ENCODE measurements around the gene CIAO3.

CIAO3 gene

DNA sequence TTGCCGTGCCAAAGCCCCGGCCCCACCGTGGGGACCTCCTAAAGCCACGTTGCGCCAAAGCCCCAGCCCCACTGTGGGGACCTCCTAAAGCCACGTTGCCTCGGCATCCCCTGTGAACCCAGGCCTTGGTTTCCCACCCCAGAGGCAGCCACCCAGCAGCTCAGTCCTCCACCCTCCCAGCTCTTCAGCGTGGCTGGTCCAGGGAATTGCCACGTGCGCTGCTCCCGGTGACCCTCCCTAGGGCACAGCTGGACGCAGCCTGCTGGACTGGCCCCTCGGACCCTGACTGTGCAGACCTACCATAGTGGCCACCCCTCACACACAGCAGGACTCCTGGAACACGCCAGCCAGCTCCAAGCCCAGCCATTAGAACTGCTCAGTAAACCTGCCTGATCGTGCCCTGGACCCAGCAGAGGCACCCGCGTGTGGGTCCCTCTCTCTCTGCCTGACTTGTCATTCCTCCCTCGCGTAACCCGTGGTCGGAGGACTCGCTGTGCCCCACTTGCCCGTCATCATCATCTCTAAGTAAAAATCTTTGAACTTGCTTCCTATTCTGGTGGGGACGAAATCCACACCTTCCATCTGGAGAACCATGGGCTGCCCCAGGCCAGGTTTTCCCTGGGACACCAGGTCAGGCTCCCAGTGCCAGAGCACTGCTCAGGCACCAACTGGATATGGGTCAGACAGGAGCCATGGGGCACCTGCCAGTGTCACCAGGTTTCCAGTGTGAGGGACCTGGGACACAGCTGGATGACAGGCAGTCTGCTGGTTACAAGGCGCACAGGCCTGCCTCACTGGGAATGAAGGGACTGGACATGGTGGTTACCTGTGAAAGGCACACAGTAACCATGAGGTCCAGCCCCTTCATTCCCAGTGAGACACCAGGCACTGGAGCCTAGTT lies 5.6 kb downstream of the CIAO3 start:
- no peak for DNase-seq

DNA sequence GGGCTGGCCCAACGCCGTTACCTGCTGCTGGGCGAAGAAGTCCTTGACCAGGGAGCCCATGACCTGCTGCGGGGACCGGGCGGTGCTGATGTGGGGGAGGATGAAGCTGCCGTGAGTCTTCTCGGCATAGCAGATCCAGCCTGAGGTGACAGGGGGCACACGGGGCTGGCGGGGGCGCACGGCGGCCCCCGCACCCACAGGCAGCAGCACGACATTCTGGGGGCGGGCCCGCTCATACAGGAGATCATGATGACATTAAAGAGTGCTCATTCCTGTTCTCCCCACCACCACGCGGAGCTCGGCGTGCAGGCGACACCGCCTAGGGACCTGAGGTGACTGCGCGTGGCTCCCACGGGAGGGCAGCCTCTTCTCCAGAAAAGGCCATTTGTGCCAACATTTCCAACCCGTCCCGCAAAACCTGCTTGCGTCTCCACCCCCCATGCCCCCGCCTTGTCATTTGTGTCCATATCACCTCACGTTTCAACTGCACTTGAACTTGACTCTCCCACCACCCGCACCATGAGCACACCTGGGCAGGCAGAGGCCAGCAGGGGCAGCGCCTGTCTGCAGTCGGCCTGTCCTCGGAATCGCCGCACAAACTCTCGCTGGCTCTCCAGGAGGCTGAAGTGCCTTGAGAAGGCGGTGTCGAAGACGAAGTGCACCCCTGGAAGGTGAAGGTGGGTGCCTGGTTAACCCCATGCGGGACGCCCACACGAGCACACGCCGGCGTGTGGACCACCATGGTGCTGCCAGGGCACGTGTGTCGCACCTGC lies 6.4 kb downstream of the CIAO3 start:
- no peak for DNase-seq

DNA sequence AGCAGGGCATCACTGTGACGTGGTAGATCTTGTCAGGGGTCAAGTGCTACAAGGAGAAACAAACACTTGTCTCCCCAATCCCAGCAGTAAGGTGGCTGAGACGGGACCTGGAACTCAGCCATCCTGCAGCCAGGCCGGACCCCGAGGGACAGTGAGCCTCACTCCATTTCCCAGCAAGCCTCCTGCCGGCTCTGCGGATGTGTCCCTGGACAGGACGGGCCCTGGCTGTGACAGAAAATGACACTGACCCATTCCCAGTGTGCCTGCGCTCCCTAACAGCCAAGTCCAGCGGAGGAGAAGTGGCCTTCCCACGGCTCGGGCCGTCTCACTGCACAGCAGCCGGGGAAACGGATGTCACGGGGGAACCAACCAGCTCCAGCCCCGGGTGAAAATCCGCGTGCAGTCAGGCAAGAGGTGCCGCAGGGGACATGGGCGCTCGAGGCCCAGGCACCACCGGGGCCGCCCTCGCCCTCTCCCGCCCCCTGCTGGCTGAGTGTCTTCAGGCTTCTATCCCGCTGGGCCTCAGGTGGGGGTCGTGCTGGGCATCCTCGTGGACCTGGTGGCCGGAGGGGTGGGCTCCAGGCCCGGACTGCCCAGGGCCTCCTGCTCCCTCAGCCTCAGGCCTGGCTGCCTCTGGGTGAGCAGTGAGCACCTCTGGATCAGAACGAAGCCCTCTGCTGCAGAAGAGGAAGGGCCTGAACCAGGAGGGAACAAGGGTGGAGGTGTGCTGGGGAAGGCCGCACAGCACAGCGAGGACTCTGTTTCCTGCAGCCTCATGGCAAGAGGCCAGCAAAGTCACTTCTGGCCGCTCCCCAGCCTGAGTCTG lies 7.2 kb downstream of the CIAO3 start:
- no peak for DNase-seq

DNA sequence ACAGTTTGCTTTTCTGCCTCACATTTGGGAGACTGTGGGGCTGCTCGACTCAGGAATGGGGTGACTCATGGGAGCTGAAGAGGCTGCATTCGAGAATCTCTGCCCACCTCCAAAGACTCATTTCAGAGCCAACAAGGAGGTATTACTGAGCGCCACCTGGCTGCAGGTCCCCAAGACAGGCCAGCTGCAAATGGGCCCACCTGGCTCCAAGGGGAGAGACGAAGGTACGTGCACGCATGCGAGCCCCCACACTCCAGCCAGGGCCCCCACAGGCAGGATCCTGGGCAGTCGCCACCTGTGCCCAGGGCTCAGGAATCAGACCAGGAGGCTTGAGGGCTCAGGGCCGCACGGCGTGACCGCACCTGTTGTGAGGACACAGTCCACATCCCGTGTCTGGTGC lies 7.9 kb downstream of the CIAO3 start:
- no peak for DNase-seq

DNA sequence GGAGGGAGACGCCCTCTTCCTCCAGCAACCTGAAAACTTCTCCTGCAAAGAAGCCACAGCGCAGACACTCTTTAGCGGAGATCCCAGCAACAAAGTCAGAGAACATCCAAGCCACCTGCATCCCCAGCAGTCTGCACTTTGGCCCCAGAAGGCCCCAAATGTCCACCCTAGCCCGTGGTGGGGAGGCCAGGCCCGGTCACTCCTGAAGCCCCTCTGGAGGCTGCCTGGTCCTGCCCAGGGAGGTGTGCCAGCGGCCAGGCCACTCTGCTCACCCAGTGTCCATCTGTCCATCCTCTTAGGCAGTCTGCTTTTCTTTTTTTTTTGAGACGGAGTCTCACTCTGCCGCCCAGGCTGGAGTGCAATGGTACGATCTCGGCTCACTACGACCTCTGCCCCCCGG lies 8.5 kb downstream of the CIAO3 start:
- DNase-seq = peak; percentile 24

DNA sequence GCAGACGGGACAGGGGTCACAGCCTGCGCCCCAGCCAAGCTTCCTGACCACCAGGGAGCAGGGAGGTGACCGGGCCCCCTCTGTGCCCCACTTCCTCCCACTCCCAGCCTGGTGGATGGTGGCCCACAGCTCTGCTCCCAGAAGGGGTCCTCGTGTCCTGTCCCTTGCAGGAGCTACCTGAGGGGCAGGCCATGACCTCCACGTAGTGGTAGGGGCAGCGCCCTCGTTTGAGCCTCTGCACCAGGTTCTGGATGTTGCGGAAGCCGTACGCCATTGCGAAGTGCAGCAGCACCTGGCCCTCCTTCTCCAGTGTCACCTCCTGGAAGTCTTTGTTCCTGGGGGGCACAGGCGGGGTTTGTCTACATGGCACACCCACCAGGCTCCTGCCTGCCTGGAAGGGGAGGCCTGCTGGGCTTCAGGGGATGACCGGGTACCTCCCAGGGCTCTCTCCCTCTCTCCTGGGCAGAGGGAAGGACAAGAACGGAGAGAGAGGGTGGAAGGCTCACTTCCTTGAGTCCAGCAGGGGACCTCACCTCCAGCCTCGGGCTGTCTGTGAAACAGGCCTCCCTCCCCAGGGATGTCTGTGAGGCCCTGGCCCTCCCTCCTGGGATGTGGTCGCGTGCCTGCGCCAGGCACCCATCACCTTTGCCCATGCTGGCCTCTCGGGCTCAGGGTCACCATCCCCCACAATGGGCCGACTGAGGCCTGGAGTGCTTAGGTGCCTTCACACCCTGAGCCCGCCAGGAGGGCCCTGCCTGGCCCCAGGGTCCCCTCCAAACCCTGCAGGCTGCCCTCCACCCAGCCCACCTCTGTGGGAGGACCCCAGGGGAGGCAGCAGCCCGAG lies 9.9 kb downstream of the CIAO3 start:
- DNase-seq = peak; percentile 21

DNA sequence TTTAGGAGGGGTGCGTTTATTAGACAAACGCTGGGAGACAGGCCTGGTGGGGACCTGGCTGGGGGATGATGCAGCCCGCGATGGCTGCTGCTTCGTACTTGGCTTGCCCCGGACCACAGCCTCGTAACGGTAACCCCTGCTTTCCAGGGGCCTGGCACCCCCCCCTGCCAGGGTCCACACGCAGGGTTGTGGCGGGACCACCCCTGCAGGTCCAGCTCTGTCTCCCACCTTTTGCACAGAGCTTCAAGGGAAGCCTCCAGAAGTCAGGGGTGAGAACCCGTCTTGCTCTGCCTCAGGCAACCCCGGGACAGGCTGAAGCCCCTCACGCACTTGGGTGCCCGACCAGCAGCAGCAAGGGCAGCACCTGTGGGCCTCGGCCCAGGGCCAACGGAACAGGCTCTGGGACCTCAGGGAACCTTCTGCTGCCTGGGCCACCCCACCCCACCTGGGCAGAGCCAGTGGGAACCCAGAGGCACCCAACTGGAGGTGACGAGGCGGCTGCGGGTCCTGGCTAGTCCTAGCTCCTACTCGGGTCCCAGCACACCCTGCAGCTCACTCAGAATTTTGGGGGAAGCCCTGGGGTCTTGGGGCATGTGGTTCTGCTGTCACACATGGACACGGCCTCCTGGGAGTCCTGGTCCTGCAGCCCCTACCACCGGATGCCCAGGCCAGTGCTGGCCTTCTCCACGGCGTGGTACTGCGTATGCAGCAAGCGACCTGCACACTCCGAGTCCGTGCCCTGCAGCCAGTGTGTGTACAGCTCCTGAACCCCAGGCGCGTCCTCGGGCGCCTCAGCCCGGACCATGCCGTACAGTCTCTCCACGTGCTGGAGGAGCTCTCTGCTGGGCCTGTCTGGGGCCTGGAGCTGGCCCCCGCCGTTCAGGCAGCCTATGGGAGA lies 10.8 kb downstream of the CIAO3 start:
- peak; percentile 27 for DNase-seq

DNA sequence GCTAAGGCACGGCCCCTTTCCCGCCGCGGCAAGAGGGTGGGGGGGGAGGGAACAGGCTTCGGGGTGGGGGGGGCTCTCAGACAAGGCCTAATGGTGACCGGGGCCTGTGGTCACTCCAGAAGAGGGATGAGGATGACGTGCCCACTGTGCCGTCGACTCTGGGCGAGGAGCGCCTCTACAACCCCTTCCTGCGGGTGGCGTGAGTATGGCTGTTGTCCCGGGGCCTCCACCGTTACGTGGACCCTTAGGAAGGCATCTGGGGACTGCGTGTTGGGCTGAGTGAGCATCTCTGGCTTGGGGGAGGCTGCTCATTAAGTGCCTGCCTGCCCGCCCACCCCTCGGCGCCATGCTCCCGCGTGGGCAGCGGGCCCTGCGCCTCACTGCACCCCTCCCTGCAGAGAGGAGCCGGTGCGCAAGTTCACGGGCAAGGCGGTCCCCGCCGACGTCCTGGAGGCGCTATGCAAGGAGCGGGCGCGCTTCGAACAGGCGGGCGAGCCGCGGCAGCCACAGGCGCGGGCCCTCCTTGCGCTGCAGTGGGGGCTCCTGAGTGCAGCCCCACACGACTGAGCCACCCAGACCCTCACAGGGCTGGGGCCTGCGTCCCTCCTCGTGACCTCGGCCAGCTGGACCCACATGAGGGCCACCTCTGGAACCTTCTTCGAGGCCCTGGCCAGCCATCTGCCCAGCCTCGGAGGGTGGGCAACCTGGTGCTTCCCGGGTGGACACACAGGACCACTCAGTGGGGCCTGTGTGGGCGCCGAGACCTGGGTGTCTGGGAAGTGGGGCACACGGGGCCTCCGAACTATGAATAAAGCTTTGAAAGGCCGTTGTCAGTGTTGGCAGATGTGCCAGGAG lies 11.7 kb downstream of the CIAO3 start:
- DNase-seq = peak; percentile 33

DNA sequence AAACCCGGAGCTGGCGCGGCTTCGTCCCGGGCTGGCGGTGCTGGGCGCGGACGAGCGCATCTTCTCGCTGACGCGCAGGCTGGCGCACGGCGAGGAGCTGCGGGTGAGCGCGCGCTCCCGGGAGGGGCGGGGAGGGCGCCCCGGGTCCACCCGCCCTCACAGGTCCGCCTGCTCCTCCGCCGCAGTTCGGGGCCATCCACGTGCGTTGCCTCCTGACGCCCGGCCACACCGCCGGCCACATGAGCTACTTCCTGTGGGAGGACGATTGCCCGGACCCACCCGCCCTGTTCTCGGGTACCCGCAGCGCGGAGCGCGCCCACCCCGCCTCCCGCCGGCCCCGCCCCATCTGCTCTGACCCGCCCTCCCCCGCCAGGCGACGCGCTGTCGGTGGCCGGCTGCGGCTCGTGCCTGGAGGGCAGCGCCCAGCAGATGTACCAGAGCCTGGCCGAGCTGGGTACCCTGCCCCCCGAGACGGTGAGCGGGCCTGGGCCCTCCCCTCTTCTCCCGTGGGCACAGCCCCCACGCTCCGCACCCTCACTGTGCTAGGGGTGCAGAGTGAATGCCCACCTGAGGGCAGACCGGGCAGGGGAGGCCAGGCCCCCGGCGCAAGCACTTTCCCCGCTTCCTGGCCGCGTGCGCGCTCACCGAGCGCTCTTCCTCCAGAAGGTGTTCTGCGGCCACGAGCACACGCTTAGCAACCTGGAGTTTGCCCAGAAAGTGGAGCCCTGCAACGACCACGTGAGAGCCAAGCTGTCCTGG lies 12.5 kb downstream of the CIAO3 start:
- DNase-seq = peak; percentile 75

DNA sequence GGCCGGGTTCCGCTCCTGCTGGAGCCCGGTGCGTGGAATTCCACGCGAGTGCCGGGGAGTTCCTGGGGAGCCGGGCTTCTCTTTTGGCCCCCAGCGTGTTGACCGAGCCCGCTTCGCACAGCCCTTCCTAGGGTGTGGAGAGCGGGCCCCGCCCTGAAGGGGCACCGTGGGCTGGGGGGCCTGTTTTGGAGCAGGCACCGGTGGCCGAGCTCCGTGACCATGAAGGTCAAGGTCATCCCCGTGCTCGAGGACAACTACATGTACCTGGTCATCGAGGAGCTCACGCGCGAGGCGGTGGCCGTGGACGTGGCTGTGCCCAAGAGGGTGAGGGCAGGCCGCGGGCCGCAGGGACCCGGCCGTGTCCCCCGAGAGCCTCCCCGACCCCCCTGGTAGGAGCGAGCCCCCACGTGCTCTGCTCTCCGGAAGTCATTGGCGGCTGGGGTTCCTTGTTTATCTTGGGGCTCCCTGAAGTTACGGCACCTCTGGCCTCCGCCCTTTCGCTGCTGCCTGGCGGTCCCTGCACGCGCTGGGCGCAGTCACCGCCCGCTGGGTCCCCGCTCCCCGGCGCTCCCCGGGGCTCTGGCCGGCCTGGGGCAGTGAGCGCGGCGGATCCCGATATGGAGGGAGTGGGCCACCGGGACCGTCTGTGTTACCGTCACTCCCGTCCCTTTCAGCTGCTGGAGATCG lies 13.4 kb downstream of the CIAO3 start:
- peak; percentile 43 for DNase-seq

DNA sequence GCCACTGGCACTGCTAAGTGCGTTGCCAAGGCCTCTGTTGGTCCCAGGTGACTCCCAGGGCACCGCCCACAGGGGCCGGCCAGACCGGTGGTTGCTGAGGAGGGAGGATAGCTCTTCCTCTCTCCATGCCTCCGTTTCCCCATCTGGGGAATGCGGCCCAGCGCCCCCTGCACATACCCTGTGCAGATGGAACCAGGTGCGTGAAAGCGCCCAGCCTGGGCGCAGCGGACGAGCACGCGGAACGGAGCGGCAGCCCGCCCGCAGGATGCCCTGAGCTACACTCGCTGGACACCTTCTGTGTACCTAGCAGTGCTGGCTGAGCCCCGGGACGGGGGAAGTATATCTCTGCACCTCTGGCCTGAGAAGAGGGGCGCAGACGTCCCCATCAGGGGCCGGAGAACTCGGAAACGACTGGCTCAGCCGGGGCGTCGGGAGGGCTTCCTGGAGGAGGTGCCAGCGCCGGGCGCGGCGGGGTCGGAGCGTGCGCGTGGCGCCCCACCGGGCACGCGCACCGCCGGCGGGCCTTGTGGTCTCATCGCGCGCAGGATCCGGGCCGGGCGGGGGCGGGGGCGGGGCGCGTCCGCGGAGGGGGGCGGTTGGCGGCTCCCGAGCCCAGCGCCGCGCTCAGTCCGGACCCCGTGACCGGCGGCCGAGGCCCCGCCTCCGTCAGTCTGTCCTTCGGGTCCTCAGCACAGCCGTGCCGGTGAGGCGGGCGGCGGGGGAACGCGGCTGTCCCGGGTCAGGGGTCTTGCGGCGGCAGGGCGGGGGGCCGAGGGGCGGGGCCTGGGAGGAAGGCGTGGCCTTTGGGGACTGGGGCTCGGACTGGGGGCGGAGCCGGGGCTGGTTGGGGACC lies 14.1 kb downstream of the CIAO3 start, which contains the start of the genes CCDC78 and HAGHL:
CCDC78 (minus strand) TSS at position 6 of the 853 bp plus-strand sequence. CDS start 76 bp downstream, outside the sequence.
HAGHL (plus strand) TSS at position 669 of the 853 bp plus-strand sequence. CDS start 404 bp downstream, outside the sequence.
- peak; percentile 52 for DNase-seq

DNA sequence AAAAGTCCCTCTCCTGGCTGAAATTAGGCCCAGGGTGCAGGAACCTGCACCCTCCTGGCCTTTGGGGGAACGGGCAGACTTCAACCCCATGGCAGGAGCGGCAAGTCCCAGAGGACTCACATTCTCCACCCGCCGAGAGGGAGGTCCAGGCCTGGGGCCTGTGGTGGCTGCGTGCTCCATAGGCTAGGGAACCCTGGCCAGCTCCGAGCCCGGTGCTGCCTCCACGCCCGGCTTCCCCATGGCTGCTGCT lies 14.7 kb downstream of the CIAO3 start:
- no peak for DNase-seq

DNA sequence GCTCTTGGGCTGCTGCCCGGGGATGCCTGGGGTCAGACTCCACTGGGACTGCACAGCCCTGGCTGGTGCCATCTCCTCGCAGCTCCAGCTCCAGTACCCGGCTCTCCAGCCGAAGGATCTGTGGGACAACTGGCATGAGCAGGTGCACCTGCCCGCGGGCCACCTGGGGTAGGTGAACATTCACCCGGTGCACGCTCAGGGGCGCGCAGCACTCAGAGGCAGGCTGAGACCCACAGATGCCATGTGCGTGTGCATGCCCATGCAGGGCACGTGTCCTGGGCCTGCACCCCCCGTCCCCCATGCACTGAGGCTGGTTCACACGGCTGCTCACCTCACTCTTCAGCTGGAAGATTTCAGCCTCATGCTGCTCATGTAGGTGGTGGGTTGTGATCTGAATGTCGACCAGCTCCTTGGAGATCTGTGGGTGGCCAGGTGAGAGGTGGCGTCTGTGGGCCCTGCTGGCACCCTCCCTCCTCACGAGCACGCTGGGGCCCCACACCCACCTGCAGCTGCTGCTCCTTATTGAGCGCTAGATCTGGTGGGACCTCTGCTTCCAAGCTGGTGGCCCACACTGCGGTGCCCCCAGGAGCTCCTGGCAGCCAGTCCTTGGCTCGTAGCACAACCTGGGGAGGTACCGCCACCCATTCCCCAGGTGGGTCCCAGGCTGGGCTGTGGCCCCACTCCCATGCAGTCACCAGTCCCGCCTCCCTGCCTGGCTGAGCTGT lies 15.2 kb downstream of the CIAO3 start:
- peak; percentile 36 for DNase-seq

DNA sequence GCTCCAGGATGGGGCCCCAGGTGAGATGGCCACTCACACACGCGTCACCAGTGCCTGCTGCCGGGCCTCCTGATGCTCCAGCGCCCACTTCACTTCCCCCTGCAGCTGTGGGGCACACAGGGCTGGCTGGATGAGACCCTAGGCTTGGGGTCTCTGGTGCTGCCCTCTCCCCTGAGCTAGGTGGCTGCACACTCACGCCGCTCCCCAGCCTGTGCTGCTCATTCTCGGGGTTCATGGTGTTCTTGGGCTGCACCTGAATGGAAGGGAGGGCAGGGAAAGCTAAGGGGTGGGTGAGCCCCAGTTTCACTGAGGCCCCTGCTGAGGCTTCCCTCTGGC lies 15.8 kb downstream of the CIAO3 start:
- DNase-seq = no peak

DNA sequence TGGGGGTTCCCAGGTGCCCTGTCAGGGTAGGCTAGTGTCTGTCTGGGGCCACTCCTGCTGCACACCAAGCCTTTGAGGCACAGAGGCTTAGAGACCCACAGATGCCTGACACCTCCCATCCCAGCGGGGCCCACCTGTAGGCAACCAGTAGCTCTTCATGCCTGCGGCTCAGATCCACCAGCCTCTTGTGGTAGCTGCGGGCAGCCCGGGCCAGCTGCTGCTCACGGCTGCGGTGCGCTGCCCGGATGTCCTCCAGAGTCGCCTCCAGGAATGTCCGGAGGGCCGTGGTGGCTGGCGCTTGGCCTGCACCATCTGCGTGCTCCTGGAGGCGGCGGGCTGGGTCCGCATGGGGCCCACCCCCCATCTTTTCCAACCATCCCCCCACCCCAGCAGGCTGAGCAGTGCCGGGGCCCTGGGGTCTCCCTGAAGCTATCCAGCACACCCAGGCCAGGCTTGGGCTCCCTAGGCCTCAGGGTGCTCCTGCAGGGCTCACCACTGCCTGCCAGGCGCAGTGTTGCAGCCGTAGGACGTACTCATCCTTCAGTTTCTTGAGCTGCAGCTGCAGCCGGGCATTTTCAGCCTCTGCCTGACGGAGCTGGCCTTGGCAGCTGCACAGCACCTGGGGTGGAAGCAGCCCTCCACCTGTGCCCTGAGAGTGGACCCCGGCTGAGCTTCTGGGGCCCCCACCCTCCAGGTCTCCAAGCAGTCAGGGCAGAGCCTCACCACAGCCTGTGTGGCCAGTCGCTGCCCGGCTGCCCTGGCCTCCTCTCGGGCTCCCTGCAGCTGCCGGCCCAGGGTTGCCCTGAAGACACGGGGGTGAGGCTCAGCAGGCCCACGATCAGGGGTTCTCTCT lies 16.4 kb downstream of the CIAO3 start:
- DNase-seq = no peak

DNA sequence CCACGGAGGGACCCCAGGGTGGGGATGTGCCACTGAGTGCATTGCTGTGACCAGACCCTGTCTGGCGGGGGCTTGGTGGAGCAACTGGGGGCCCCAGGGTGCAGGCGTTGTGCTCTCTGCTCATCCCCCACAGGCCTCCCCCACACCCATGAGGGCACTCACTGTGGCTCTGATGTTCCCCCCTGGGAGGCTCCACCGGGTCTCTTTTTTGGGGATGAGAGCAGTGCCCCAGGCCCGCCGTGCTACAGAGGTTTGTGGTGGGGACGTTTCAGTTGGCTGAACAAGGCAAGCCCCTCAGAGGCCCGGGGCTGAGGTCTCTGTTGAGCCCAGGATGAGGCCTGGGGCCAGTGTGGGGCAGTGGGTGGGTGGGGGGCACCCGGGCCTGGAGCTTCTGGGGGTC lies 17.1 kb downstream of the CIAO3 start:
- no peak for DNase-seq
